WI38 (cell line): Measurements from ENCODE around the gene C9.

Source experiments
- H3K4me3 ChIP-seq: 2 replicates; pipeline ENCODE4 v1.5.1; 2011; ENCODE audit warnings: low read depth, mild to moderate bottlenecking, control low read depth, low read length
- TF ChIP-seq, protein P1 (sequence below): IDR thresholded peaks from 2 replicates; pipeline ENCODE4 v1.5.1; 2012; ENCODE audit warnings: low read depth, mild to moderate bottlenecking, control low read depth, low read length

Gene C9

DNA sequence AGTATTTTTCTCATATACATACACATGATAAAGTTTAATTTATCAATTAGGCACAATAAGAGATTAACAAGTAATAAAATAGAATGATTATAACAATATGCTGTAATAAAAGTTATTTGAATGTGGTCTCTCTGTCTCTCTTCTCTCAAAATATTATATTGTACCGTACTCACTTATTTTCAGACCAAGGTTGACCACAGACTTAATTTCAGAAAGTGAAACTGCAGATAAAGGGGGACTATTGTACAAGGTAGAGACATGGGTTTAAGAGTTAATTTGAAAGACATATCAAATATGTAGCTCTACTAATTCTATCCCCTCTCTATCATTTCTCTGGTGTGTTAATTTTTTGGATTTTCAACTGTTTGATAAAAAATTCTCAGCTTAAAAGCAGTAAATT lies 20.0 kb upstream of the C9 start:
- H3K4me3 ChIP-seq = no peak overlapping the region
- TF ChIP-seq, protein P1, sequence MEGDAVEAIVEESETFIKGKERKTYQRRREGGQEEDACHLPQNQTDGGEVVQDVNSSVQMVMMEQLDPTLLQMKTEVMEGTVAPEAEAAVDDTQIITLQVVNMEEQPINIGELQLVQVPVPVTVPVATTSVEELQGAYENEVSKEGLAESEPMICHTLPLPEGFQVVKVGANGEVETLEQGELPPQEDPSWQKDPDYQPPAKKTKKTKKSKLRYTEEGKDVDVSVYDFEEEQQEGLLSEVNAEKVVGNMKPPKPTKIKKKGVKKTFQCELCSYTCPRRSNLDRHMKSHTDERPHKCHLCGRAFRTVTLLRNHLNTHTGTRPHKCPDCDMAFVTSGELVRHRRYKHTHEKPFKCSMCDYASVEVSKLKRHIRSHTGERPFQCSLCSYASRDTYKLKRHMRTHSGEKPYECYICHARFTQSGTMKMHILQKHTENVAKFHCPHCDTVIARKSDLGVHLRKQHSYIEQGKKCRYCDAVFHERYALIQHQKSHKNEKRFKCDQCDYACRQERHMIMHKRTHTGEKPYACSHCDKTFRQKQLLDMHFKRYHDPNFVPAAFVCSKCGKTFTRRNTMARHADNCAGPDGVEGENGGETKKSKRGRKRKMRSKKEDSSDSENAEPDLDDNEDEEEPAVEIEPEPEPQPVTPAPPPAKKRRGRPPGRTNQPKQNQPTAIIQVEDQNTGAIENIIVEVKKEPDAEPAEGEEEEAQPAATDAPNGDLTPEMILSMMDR = no peak

DNA sequence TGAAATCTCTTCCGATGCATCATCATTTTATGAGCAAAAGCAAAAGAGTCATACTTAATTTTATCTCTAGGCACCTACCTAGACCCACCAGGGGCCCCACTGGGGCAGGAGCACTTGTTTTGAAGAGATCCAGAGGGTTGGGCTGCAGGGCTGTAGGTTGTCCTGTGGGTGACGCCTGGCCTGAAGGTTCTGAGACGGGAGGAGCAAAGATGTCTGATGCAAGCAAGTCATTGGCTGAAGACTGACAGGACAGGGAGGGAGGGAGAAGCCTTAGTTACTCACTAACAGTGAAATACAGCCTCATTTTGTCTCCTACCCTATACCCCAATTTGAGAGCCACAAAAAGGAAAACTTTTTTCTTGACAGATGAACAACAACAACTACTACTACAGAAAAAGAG lies 17.1 kb upstream of the C9 start:
- no peak overlapping the region for H3K4me3 ChIP-seq
- TF ChIP-seq, protein P1 = no peak

DNA sequence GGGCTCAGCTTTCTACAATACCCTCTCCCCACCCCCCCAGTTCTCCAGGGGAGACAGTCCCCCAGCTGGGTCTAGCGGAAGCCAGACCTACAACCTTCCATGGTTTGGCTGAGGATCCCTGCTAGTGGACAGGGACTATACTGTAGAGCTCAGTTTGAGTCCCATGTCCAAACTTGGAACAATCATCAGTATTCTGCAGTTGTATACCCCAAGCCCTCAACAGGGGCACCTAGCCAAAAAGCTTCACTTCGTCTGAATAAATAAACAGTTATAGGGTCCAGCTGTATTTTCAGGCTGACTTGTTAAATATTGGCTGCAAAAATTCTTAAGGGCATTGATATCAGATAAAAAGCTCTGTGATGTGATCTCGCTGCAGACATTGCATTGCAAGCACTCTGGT lies 15.4 kb upstream of the C9 start:
- TF ChIP-seq, protein P1 = no peak
- no peak overlapping the region for H3K4me3 ChIP-seq

DNA sequence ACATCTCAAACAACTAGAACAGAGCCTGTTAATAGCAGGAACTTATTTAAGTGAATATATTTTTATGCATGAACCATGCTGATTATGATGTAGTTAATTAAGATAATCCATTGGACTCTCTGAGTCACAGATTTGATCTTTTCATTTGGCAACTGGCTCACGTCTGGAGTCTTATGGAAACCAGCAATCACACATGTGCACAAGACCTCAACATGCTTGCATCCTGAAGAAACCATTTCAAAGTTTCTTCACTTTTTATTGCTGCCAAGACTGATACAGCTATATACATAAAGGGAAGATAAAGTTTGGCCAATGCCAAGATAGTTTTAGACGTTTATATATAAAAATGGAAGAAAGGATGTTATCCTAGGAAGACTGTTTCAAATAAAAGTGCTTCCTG lies 13.3 kb upstream of the C9 start:
- H3K4me3 ChIP-seq = no peak overlapping the region
- TF ChIP-seq, protein P1 = no peak

DNA sequence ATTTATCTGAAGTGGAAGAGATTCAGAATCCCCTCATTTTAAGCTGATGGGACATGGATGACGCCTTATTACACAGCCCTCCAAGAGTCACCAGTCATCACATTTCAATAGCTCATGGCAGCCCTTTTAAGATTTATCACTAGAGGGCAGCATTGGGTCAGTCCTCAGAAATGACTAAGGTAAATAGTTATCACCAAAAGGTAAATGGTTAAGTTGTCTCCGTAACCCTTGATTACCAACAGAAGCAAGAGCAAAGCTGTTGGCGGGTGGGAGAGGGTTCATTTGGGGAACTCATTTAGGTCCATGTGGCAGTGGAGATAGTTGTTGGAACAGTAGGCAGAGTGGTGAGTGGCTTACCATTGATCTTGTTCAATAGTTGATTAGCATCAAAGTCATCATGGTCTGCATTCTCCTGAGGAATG lies 12.0 kb upstream of the C9 start:
- H3K4me3 ChIP-seq = no peak overlapping the region
- TF ChIP-seq, protein P1 = peak; percentile 45

DNA sequence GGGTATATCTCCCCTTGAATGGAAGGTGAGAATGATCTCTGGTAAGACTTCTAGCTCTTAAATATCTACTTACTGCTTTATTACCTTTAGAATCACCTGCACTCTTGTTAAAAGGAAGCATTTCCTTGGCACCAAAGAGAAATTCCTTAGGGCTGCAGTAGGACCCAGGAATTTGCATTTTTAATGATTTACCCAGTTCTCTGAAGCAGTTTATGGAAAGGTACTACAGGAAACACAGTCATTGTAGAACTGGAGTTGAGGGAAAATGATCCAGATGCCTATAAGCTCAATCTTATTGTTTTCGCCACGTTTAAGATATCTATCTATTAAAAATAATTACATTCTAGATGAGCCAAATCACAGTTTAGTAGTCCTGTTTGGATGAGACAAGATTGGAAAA lies 9.5 kb upstream of the C9 start:
- no peak overlapping the region for H3K4me3 ChIP-seq
- TF ChIP-seq, protein P1 = no peak

DNA sequence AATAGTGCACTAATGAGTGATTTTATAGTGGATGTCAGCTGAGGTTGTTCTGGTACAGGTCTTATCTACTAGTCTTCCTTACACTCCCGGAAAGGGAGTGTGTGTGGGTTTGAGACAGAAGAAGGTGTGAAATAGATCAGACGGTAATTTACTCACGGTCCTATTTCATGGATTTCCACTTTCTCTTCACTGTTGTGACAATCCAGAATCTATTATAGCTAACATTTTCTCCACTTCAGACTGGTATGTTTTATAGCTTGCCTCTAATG lies 7.0 kb upstream of the C9 start:
- TF ChIP-seq, protein P1 = no peak
- no peak overlapping the region for H3K4me3 ChIP-seq
